Measurements from ENCODE around the gene NADSYN1.
"Not testable (repeated sequence)": the region's sequence is repeated elsewhere in the genome, so short reads cannot be mapped to it uniquely, and the experiment has no call there.

The NADSYN1 gene

DNA sequence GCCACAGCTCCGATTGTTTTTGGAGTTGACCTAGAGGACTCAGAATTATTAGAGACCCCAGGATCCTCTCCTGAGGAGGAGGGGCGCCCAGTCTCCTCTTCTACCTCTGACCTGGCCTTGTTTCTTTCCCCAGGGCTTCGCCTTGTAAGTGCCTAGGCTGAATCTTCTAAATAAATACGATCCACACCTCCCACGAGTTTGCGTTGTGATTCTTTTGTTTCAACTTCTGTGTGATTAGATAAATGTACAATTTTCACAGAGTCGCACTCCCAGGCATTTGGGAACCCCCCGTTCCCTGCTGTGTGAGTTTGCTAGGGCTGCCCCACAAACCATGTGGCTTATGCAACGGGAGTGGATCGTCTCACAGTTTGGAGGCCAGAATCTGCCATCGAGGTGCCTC lies 86.0 kb downstream of the NADSYN1 start:
- Histone ChIP-seq H3K27me3 (no peaks in the 10 kb centered on the region), H3K36me3 (peaks cover 0 to 6% (median 0%) of the 10 kb centered on the region in 11 experiments; a peak in 2 of 22 replicates), H3K9me3 (replicated peaks in 1 of 11) (peaks cover 18 to 30% (median 23%) of the 10 kb centered on the region in 11 experiments), H3K27ac (no peak overlapping the region), H3K4me3 (no peak overlapping the region), H3K4me1 (peaks cover 22 to 44% (median 40%) of the 10 kb centered on the region in 10 experiments), H3K9ac (no peak overlapping the region), H4K20me1 (no peaks in the 10 kb centered on the region), H3K4me2 (0 out of 22 replicates have a peak overlapping the region, but pooled peaks of 2 of the 11 experiments have one; percentile 45 to 52)
- no peak for TF ChIP-seq Cebpa-rat (IDR thresholded peaks at IDR 0.05)

GRCh38 chr11:71539971-71540370 lies 87.0 kb downstream of the NADSYN1 start:
- Histone ChIP-seq H3K9me3 (replicated peaks in 1 of 11) (peaks cover 18 to 30% (median 23%) of the 10 kb centered on the region in 11 experiments), H3K4me1 (peaks cover 29 to 54% (median 49%) of the 10 kb centered on the region in 10 experiments)
- not testable (repeated sequence) for H3K27ac ChIP-seq

GRCh38 chr11:71540521-71541304 lies 87.7 kb downstream of the NADSYN1 start:
- not testable (repeated sequence) for H3K36me3 ChIP-seq, H3K4me3 ChIP-seq, H4K20me1 ChIP-seq, H3K9ac ChIP-seq, H3K27me3 ChIP-seq, H3K27ac ChIP-seq, H3K4me2 ChIP-seq
- H3K4me1 ChIP-seq: peaks cover 35 to 61% (median 56%) of the 10 kb centered on the region in 10 experiments
- peaks cover 20 to 37% (median 27%) of the 10 kb centered on the region in 11 experiments for H3K9me3 ChIP-seq (replicated peaks in 1 of 11)

More at GRCh38 chr11:71539971-71540370, 87.0 kb downstream of the NADSYN1 start:
- not testable (repeated sequence) for H3K4me3 ChIP-seq, H4K20me1 ChIP-seq, H3K4me2 ChIP-seq, H3K27me3 ChIP-seq, H3K9ac ChIP-seq, H3K36me3 ChIP-seq

DNA sequence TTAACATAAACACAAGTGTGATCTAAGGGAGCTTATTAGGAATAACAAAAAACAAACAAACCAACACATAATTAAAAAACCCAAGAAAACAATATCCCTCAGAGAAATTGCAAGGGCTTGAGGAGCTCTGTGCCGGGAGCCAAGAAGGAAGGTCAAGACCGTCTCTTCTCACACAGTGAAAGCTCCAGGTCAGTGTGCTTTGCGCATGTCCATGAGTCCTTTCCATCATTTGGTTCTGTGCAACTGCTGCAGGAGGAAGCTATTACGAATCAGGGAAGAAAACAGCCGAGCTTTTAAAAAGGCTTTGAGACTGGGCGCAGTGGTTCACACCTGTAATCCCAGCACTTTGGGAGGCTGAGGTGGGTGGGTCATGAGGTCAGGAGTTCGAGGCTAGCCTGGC lies 89.4 kb downstream of the NADSYN1 start:
- Histone ChIP-seq H3K27ac (peak overlapping the region in 7 of 11 experiments; percentile 5 to 83 (median 75); a peak in 12 of 22 replicates), H3K4me2 (peak overlapping the region; percentile 80 to 98 (median 89)), H3K27me3 (no peaks in the 10 kb centered on the region), H3K9me3 (replicated peaks in 1 of 11) (peaks cover 28 to 52% (median 40%) of the 10 kb centered on the region in 11 experiments), H3K4me1 (peaks cover 35 to 72% (median 66%) of the 10 kb centered on the region in 10 experiments), H3K9ac (no peak overlapping the region; a peak in 1 of 22 replicates), H3K36me3 (peaks cover 0 to 12% (median 0%) of the 10 kb centered on the region in 11 experiments; a peak in 3 of 22 replicates), H4K20me1 (no peaks in the 10 kb centered on the region), H3K4me3 (no peak overlapping the region)
- no peak for TF ChIP-seq Cebpa-rat (IDR thresholded peaks at IDR 0.05)

- H3K36me3 ChIP-seq: peaks cover 0 to 12% (median 0%) of the 10 kb centered on the region in 11 experiments; a peak in 3 of 22 replicates
Measured at GRCh38 chr11:71542879-71543777, 90.1 kb downstream of the NADSYN1 start.

GRCh38 chr11:71543866-71544265 lies 90.9 kb downstream of the NADSYN1 start:
- Histone ChIP-seq H3K9ac (peak overlapping the region in 10 of 11 experiments; percentile 18 to 71 (median 59); a peak in 14 of 22 replicates), H4K20me1 (no peaks in the 10 kb centered on the region; a peak in 1 of 22 replicates), H3K27ac (peak overlapping the region in 10 of 11 experiments; percentile 48 to 83 (median 71); a peak in 20 of 22 replicates), H3K4me1 (peaks cover 46 to 73% (median 67%) of the 10 kb centered on the region in 10 experiments), H3K4me3 (peak overlapping the region in 7 of 10 experiments; percentile 4 to 43 (median 38); a peak in 12 of 20 replicates), H3K27me3 (peaks cover 0 to 5% (median 0%) of the 10 kb centered on the region in 11 experiments; a peak in 1 of 22 replicates), H3K9me3 (replicated peaks in 1 of 11) (peaks cover 28 to 52% (median 40%) of the 10 kb centered on the region in 11 experiments), H3K4me2 (peak overlapping the region; percentile 80 to 98 (median 89)), H3K36me3 (peaks cover 0 to 12% (median 0%) of the 10 kb centered on the region in 11 experiments; a peak in 3 of 22 replicates)
- peak in 1 of 11 experiments; percentile 72; a peak in 1 of 22 replicates for TF ChIP-seq Cebpa-rat (IDR thresholded peaks at IDR 0.05)

More at GRCh38 chr11:71542879-71543777, 90.1 kb downstream of the NADSYN1 start:
- Histone ChIP-seq H3K4me1 (peaks cover 39 to 72% (median 66%) of the 10 kb centered on the region in 10 experiments), H3K4me2 (peak overlapping the region; percentile 80 to 98 (median 89)), H3K9me3 (replicated peaks in 1 of 11) (peaks cover 28 to 52% (median 40%) of the 10 kb centered on the region in 11 experiments), H3K27ac (peak overlapping the region in 10 of 11 experiments; percentile 48 to 83 (median 71); a peak in 20 of 22 replicates), H3K9ac (peak overlapping the region in 10 of 11 experiments; percentile 18 to 71 (median 59); a peak in 18 of 22 replicates), H3K27me3 (no peaks in the 10 kb centered on the region), H3K4me3 (peak overlapping the region in 8 of 10 experiments; percentile 4 to 43 (median 36); a peak in 13 of 20 replicates), H4K20me1 (no peaks in the 10 kb centered on the region)
- TF ChIP-seq Cebpa-rat (IDR thresholded peaks at IDR 0.05): no peak

GRCh38 chr11:71544525-71545214 lies 91.7 kb downstream of the NADSYN1 start:
- H3K4me2 ChIP-seq: peak overlapping the region; percentile 80 to 98 (median 89); a peak in 21 of 22 replicates
- H4K20me1 ChIP-seq: no peaks in the 10 kb centered on the region; a peak in 1 of 22 replicates
- H3K4me1 ChIP-seq: peaks cover 46 to 75% (median 73%) of the 10 kb centered on the region in 10 experiments
- H3K27me3 ChIP-seq: peaks cover 0 to 5% (median 0%) of the 10 kb centered on the region in 11 experiments; a peak in 1 of 22 replicates
- peaks cover 28 to 47% (median 38%) of the 10 kb centered on the region in 11 experiments for H3K9me3 ChIP-seq (replicated peaks in 1 of 11)
- peak overlapping the region in 9 of 11 experiments; percentile 58 to 83 (median 75); a peak in 17 of 22 replicates for H3K27ac ChIP-seq
- peaks cover 0 to 12% (median 0%) of the 10 kb centered on the region in 11 experiments; a peak in 3 of 22 replicates for H3K36me3 ChIP-seq
- H3K4me3 ChIP-seq: peak overlapping the region in 1 of 10 experiments; percentile 42; a peak in 1 of 20 replicates
- TF ChIP-seq Cebpa-rat (IDR thresholded peaks at IDR 0.05): no peak
- peak overlapping the region in 6 of 11 experiments; percentile 33 to 71 (median 70); a peak in 11 of 22 replicates for H3K9ac ChIP-seq
